Measurements from ENCODE around the gene PRICKLE1. TPM values are rescaled to one million over a fixed set of nuclear protein-coding genes. Genes with fewer than 3 reads are reported as not detected.

The PRICKLE1 gene
- total RNA-seq, 1 donor from 2014 or later = 9.4 TPM

GRCh38 chr12:42538203-42538602 lies 51.3 kb downstream of the PRICKLE1 start:
- H3K36me3 Mint-ChIP-seq (ENCODE audit: low read depth) = no peaks in the 10 kb centered on the region
- TF ChIP-seq CTCF (conservative IDR thresholded peaks at IDR 0.05) = no peak

GRCh38 chr12:42534184-42534838 lies 55.2 kb downstream of the PRICKLE1 start:
- no peaks in the 10 kb centered on the region for H3K36me3 Mint-ChIP-seq (ENCODE audit: low read depth)
- H3K4me3 Mint-ChIP-seq = no peak overlapping the region

More at GRCh38 chr12:42538203-42538602, 51.3 kb downstream of the PRICKLE1 start:
- Mint-ChIP-seq H3K9me3 (no peaks in the 10 kb centered on the region), H3K27ac (ENCODE audit: unreplicated experiment) (no peak overlapping the region), H3K4me3 (no peak overlapping the region), H3K4me1 (peaks cover 16% of the 10 kb centered on the region), H3K27me3 (ENCODE audit: low read depth) (no peaks in the 10 kb centered on the region)
- no peak for DNase-seq (ENCODE audit: low read depth, low spot score)

GRCh38 chr12:42530284-42530683 lies 59.3 kb downstream of the PRICKLE1 start:
- Mint-ChIP-seq H3K4me3 (no peak overlapping the region), H3K27ac (ENCODE audit: unreplicated experiment) (no peak overlapping the region), H3K27me3 (ENCODE audit: low read depth) (no peaks in the 10 kb centered on the region), H3K9me3 (no peaks in the 10 kb centered on the region), H3K36me3 (ENCODE audit: low read depth) (no peaks in the 10 kb centered on the region), H3K4me1 (peaks cover 25% of the 10 kb centered on the region)
- no peak for DNase-seq (ENCODE audit: low read depth, low spot score)
- no peak for TF ChIP-seq CTCF (conservative IDR thresholded peaks at IDR 0.05)

More at GRCh38 chr12:42534184-42534838, 55.2 kb downstream of the PRICKLE1 start:
- H3K9me3 Mint-ChIP-seq = no peaks in the 10 kb centered on the region
- no peak for DNase-seq (ENCODE audit: low read depth, low spot score)
- no peaks in the 10 kb centered on the region for H3K27me3 Mint-ChIP-seq (ENCODE audit: low read depth)
- no peak overlapping the region for H3K27ac Mint-ChIP-seq (ENCODE audit: unreplicated experiment)
- TF ChIP-seq CTCF (conservative IDR thresholded peaks at IDR 0.05) = no peak
- peaks cover 14% of the 10 kb centered on the region for H3K4me1 Mint-ChIP-seq

GRCh38 chr12:42525444-42525843 lies 64.1 kb downstream of the PRICKLE1 start:
- no peaks in the 10 kb centered on the region for H3K27me3 Mint-ChIP-seq (ENCODE audit: low read depth)
- H3K36me3 Mint-ChIP-seq (ENCODE audit: low read depth) = no peaks in the 10 kb centered on the region
- peak overlapping the region; percentile 78 for H3K27ac Mint-ChIP-seq (ENCODE audit: unreplicated experiment)
- H3K9me3 Mint-ChIP-seq = no peaks in the 10 kb centered on the region
- H3K4me1 Mint-ChIP-seq = peaks cover 12% of the 10 kb centered on the region
- no peak for DNase-seq (ENCODE audit: low read depth, low spot score)
- no peak for TF ChIP-seq CTCF (conservative IDR thresholded peaks at IDR 0.05)
- H3K4me3 Mint-ChIP-seq = no peak overlapping the region

GRCh38 chr12:42524716-42525115 lies 64.8 kb downstream of the PRICKLE1 start:
- Mint-ChIP-seq H3K4me1 (peaks cover 12% of the 10 kb centered on the region), H3K36me3 (ENCODE audit: low read depth) (no peaks in the 10 kb centered on the region), H3K4me3 (no peak overlapping the region), H3K9me3 (no peaks in the 10 kb centered on the region), H3K27ac (ENCODE audit: unreplicated experiment) (no peak overlapping the region), H3K27me3 (ENCODE audit: low read depth) (no peaks in the 10 kb centered on the region)
- no peak for TF ChIP-seq CTCF (conservative IDR thresholded peaks at IDR 0.05)
- DNase-seq (ENCODE audit: low read depth, low spot score) = no peak
